Spleen (tissue), 11 donors: Measurements from ENCODE around the gene PFKL. TPM values are rescaled to one million over a fixed set of nuclear protein-coding genes. Genes with fewer than 3 reads are reported as not detected.

ENCODE experiments used
- DNase-seq: peaks from one replicate; pipeline ENCODE4 v3.0.0-alpha.2; 2020
- H3K27ac ChIP-seq, 8 donors: fragments of 200-600 bp; sonication (generic) in 7 of 8; 1 replicate in 4 of 8; 2 replicates in 4 of 8; pipeline versions ENCODE4 v1.5.0 to v1.8.0; 2016 to 2021; ENCODE audit warnings: inconsistent platforms in 4 of 8, mild to moderate bottlenecking in 4 of 8, moderate library complexity in 1 of 8
- H3K27me3 ChIP-seq, 7 donors: fragments of 200-600 bp; sonication (generic) in 6 of 7; replicated peaks in 1 of 7; 1 replicate in 4 of 7; 2 replicates in 3 of 7; pipeline versions ENCODE4 v1.5.0 to v1.8.0; 2016 to 2021; ENCODE audit warnings: inconsistent platforms in 3 of 7, mild to moderate bottlenecking in 1 of 7
- H3K36me3 ChIP-seq, 6 donors: fragments of 200-600 bp; sonication (generic) in 5 of 6; 1 replicate in 4 of 6; 2 replicates in 2 of 6; pipeline versions ENCODE4 v1.5.0 to v1.8.0; 2016 to 2021; ENCODE audit warnings: inconsistent platforms in 2 of 6
- H3K4me1 ChIP-seq, 6 donors: fragments of 200-600 bp; sonication (generic) in 5 of 6; 1 replicate in 3 of 6; 2 replicates in 3 of 6; pipeline versions ENCODE4 v1.5.0 to v1.8.0; 2016 to 2021; ENCODE audit warnings: inconsistent platforms in 3 of 6
- H3K4me3 ChIP-seq, 8 donors: fragments of 200-600 bp; sonication (generic) in 7 of 8; 1 replicate in 4 of 8; 2 replicates in 4 of 8; pipeline versions ENCODE4 v1.5.0 to v1.8.0; 2016 to 2021; ENCODE audit warnings: inconsistent platforms in 4 of 8, mild to moderate bottlenecking in 4 of 8, moderate library complexity in 2 of 8
- H3K9me3 ChIP-seq, 8 donors: fragments of 200-600 bp; sonication (generic) in 7 of 8; 1 replicate in 4 of 8; 2 replicates in 4 of 8; pipeline versions ENCODE4 v1.5.0 to v1.8.0; 2016 to 2021; ENCODE audit warnings: inconsistent platforms in 4 of 8
- POLR2A ChIP-seq, 3 donors: fragments of 450-650 bp; IDR thresholded peaks; one replicate each; pipeline ENCODE4 v1.5.1; 2017; ENCODE audit warnings: antibody characterized with exemption in 3 of 3, mild to moderate bottlenecking in 1 of 3
- POLR2AphosphoS5 ChIP-seq, 3 donors: sonication (generic); formaldehyde crosslinking; IDR thresholded peaks; one replicate each; pipeline ENCODE4 v1.5.1; 2017; ENCODE audit warnings: antibody characterized with exemption in 3 of 3
- WGBS, 5 donors: extraction: QIAGEN DNeasy Blood & Tissue Kit in 3 of 5; methylation state at CpG; one replicate each; pipeline versions ENCODE4 v1.1.5 to v1.1.7; 2013 to 2018; 5-methylcytosine and 5-hydroxymethylcytosine counted together
- intact Hi-C: fragments of 100-400 bp; cut with DNase I; formaldehyde crosslinking; loops from one replicate; pipeline ENCODE4 v1.15.0; 2023; ENCODE audit warnings: low total_unique reads
- polyA plus RNA-seq, 3 donors: library from polyadenylated mRNA; stranded (reverse); fragments of 200-250 nt; gene quantifications; one replicate each; pipeline ENCODE4 v1.2.1, GENCODE V29; 2013
- total RNA-seq, 7 donors: library from RNA; depleted of rRNA in 3 of 7; stranded (reverse); fragments of >200 nt in 3 of 7; fragmentation: NEBNext Ultra II Directional in 4 of 7; extraction: Animal tissue kit (Norgen Biotek cat#: 25700) in 4 of 7; gene quantifications; one replicate each; pipeline versions ENCODE4 v1.1.0 to v1.2.1, GENCODE V29; 2016 to 2021
- TF ChIP-seq, protein P1 (sequence below), 11 experiments: fragments of 200-600 bp in 7 of 11; fragments of 450-650 bp in 4 of 11; sonication (generic) in 4 of 11; IDR thresholded peaks in 8 of 11; conservative IDR thresholded peaks in 3 of 11; 1 replicate in 7 of 11; 2 replicates in 4 of 11; pipeline versions ENCODE4 v1.4.0 to v1.8.0; 2016 to 2021; ENCODE audit warnings: antibody characterized with exemption in 11 of 11, inconsistent platforms in 4 of 11, mild to moderate bottlenecking in 1 of 11
- donor health status: healthy with polysubstance abuse.
- donor health status: DM: no; HTN: no; CAD: no; lungs with moderate emphysema.
- donor health status: DM: no; HTN: no; CAD: no.
- donor health status: Bipolar disorder and iron deficiency.
- donor health status: healthy.
- donor health status: DM: no; HTN: no; CAD: no.
- donor health status: DM: yes; HTN: yes; CAD: no.

The PFKL gene
- total and polyA plus RNA-seq, 10 donors = 65.9 to 145 (median 112) TPM

DNA sequence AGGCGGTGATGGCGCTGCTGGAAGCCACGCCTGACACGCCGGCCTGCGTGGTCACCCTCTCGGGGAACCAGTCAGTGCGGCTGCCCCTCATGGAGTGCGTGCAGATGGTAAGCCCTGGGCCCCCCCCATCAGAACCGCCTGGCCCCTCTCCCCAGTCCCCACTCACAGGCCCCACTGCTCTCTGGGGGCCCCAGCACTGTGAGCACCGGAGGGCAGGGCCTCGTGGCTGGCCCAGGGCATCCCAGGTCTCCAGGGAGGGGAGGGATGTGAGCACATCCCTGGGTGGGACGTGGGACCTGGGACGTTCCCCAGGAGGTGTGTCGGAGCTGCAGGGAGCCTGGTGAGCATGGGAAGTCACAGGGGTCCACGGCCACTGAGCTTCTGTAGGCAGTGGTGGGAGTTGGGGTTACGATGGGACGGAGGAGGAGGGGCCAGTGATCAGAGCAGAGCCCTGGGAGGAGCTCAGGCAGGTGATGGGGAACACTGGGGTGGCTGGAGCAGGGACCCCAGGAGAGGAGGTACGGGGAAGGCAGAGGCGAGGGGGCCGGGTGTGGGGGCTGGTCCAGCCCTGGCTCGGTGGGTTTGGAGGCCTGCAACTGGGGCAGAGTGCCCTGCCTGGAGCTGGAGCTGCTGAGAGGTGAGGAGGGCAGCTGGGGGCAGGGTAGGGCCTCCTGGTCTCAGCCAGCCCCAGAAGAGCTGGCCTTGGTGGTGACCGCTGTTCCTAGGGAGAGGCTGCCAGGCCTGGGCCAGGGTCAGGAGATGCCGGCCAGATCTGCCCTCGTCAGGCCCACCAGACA is 18.8 kb downstream of the PFKL start:
- Histone ChIP-seq H3K9me3 (no peaks in the 10 kb centered on the region), H3K36me3 (peaks cover 2 to 100% (median 88%) of the 10 kb centered on the region in 6 donors), H3K27me3 (no peaks in the 10 kb centered on the region), H3K4me3 (no peak overlapping the region), H3K27ac (no peak overlapping the region), H3K4me1 (peaks cover 0 to 6% (median 0%) of the 10 kb centered on the region in 6 donors)
- intact Hi-C loops = no loop called here
- no peak for DNase-seq
- 94 to 99% (median 95%) methylated on average over 18 to 25 of the region's 25 CpGs for WGBS, 5 donors
- TF ChIP-seq POLR2A (IDR thresholded peaks at IDR 0.05) = no peak
- no peak for TF ChIP-seq POLR2AphosphoS5 (IDR thresholded peaks at IDR 0.05)

DNA sequence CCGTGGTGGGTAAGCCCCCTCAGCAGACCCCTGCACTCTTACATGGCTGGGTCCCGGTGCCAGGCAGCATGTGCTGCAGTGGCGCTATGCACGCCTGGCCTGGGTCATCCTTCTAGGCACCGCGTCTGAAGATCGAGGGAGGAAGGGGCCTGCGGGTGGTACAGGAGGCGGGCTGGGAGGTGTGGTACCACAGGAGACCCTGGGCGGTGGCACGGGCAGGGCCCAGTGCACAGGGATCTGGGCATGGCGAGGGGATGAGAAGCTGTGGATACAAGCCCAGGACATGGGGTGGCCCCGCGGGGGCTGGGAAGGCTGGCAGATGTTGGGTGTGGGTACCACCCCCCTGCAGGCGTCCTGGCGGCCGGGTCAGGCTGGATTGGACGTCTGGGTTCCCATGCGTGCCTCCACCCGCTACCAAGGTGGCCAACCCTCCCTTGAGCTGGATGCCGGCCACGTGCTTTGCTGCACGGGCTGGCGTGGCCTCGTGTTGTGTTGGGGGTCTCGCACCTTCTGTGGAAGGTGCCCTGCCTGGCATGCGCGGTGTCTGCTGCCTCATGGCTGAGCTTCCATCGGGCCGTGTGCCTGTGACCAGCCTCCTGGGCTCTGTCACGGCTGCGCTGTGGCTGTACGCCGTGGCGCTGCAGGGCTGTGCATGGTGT is 19.7 kb downstream of the PFKL start:
- WGBS, 5 donors = 93 to 97% (median 95%) methylated on average over 18 to 35 of the region's 35 CpGs
- H3K27ac ChIP-seq = no peak overlapping the region
- H3K9me3 ChIP-seq = no peaks in the 10 kb centered on the region
- no peak overlapping the region for H3K4me3 ChIP-seq
- DNase-seq = no peak
- TF ChIP-seq POLR2A (IDR thresholded peaks at IDR 0.05) (no peak), POLR2AphosphoS5 (IDR thresholded peaks at IDR 0.05) (peak in 1 of 3 donors; percentile 55)
- TF ChIP-seq, protein P1, sequence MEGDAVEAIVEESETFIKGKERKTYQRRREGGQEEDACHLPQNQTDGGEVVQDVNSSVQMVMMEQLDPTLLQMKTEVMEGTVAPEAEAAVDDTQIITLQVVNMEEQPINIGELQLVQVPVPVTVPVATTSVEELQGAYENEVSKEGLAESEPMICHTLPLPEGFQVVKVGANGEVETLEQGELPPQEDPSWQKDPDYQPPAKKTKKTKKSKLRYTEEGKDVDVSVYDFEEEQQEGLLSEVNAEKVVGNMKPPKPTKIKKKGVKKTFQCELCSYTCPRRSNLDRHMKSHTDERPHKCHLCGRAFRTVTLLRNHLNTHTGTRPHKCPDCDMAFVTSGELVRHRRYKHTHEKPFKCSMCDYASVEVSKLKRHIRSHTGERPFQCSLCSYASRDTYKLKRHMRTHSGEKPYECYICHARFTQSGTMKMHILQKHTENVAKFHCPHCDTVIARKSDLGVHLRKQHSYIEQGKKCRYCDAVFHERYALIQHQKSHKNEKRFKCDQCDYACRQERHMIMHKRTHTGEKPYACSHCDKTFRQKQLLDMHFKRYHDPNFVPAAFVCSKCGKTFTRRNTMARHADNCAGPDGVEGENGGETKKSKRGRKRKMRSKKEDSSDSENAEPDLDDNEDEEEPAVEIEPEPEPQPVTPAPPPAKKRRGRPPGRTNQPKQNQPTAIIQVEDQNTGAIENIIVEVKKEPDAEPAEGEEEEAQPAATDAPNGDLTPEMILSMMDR (IDR thresholded peaks at IDR 0.05 in 8 of 11, conservative IDR thresholded peaks at IDR 0.05 in 3 of 11) = no peak
- no peaks in the 10 kb centered on the region for H3K27me3 ChIP-seq
- peaks cover 0 to 6% (median 0%) of the 10 kb centered on the region in 6 donors for H3K4me1 ChIP-seq
- H3K36me3 ChIP-seq = peaks cover 2 to 100% (median 90%) of the 10 kb centered on the region in 6 donors
- intact Hi-C loops = no loop called here

DNA sequence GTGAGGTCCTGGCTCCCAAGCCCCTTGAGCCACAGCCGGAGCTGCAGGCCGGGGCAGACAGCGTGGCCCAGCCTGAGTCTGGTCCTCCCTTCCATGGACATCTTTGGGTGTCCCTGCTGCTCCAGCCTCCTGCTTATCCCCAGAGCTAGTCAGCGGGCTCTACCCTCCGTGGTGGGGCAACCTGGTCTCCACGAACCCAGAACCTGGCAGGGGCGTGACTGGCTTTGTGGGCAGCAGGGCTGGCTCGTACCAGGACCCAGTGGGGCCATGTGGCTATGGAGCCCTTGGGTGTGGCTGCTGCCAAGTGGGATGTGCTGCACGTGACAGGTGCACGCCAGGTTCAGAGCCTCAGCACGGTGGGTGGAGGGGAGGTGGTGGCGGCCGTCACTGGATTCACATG is 21.0 kb downstream of the PFKL start:
- intact Hi-C loops = no loop called here
- TF ChIP-seq POLR2A (IDR thresholded peaks at IDR 0.05) (no peak), POLR2AphosphoS5 (IDR thresholded peaks at IDR 0.05) (peak in 1 of 3 donors; percentile 49)

DNA sequence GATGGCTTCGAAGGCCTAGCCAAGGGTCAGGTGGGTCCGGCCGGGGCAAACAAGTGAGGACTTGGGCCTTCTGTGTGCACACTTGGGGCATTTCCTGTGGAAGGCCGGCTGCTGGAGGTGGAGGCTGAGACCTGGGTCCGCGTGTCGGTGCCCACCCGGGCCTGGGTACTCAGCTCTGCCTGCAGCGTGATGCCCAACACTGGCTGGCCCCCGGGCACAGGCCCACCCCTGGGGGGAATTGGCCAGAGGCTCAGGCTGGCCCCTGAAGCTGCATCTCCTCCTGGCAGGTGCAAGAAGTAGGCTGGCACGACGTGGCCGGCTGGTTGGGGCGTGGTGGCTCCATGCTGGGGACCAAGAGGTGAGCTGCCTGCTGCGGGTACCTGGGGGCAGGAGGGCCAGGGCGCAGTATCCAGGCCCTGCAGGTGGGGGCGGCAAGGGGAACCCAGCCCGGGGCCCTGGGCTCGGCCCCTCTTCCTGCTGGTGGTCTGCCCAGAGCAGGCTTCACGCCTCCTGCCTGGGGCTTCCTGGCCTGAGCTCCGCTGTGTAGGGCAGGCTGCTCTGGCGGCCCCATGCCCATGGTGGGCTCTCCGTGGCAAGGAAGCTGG is 22.1 kb downstream of the PFKL start:
- TF ChIP-seq POLR2A (IDR thresholded peaks at IDR 0.05) = no peak
- TF ChIP-seq POLR2AphosphoS5 (IDR thresholded peaks at IDR 0.05) = peak in 1 of 3 donors; percentile 13
- TF ChIP-seq, protein P1 (IDR thresholded peaks at IDR 0.05 in 8 of 11, conservative IDR thresholded peaks at IDR 0.05 in 3 of 11) = no peak
- DNase-seq = no peak
- Histone ChIP-seq H3K27ac (no peak overlapping the region), H3K4me3 (no peak overlapping the region), H3K4me1 (peaks cover 0 to under 1% (median 0%) of the 10 kb centered on the region in 6 donors), H3K27me3 (no peaks in the 10 kb centered on the region), H3K9me3 (no peaks in the 10 kb centered on the region), H3K36me3 (peaks cover 2 to 100% (median 97%) of the 10 kb centered on the region in 6 donors)
- intact Hi-C loops = no loop called here
- 94 to 98% (median 96%) methylated on average over 7 to 23 of the region's 23 CpGs for WGBS, 5 donors

More for the DNA sequence above, 21.0 kb downstream of the PFKL start:
- no peak for DNase-seq
- Histone ChIP-seq H3K36me3 (peaks cover 2 to 100% (median 95%) of the 10 kb centered on the region in 6 donors), H3K27me3 (no peaks in the 10 kb centered on the region), H3K9me3 (no peaks in the 10 kb centered on the region), H3K4me1 (no peaks in the 10 kb centered on the region), H3K4me3 (no peak overlapping the region), H3K27ac (no peak overlapping the region)
- 93 to 98% (median 96%) methylated on average over 8 to 13 of the region's 13 CpGs for WGBS, 5 donors
